AG20443 (cell line): ENCODE measurements around the gene CYP2W1.
"Not testable (repeated sequence)": the region's sequence is repeated elsewhere in the genome, so short reads cannot be mapped to it uniquely, and the experiment has no call there.

Experiments used
- DNase-seq: peaks from one replicate; pipeline ENCODE4 v3.0.0; 2012; ENCODE audit warnings: low spot score, mixed read lengths

Gene CYP2W1

GRCh38 chr7:951881-952547 lies 31.0 kb upstream of the CYP2W1 start:
- DNase-seq = no peak

- no peak for DNase-seq
These were observed 30.2 kb upstream of the CYP2W1 start for GRCh38 chr7:952548-953441.

- peak; percentile 84 for DNase-seq
These were observed 29.2 kb upstream of the CYP2W1 start for GRCh38 chr7:953547-954327.

GRCh38 chr7:954330-955238 lies 28.4 kb upstream of the CYP2W1 start, which contains the start of gene ADAP1:
TSS of gene ADAP1 (minus strand) at chr7:954680. CDS start at chr7:954477, 203 bp downstream.
- DNase-seq = peak; percentile 70

GRCh38 chr7:956031-956430 lies 26.9 kb upstream of the CYP2W1 start:
- no peak for DNase-seq

- no peak for DNase-seq
These were observed 25.4 kb upstream of the CYP2W1 start for GRCh38 chr7:957418-958220.

- no peak for DNase-seq
These were observed 24.5 kb upstream of the CYP2W1 start for GRCh38 chr7:958221-959200.

- DNase-seq = no peak
These were observed 23.7 kb upstream of the CYP2W1 start for GRCh38 chr7:959271-959670.

- DNase-seq = not testable (repeated sequence)
These were observed 23.2 kb upstream of the CYP2W1 start for GRCh38 chr7:959740-960139.

- DNase-seq = no peak
These were observed 22.6 kb upstream of the CYP2W1 start for GRCh38 chr7:960269-960871.

GRCh38 chr7:960972-961371 lies 22.0 kb upstream of the CYP2W1 start:
- DNase-seq = not testable (repeated sequence)

GRCh38 chr7:961546-962400 lies 21.2 kb upstream of the CYP2W1 start:
- no peak for DNase-seq

GRCh38 chr7:962401-963081 lies 20.4 kb upstream of the CYP2W1 start:
- DNase-seq = no peak

- no peak for DNase-seq
These were observed 19.5 kb upstream of the CYP2W1 start for GRCh38 chr7:963236-964078.

GRCh38 chr7:964401-965231 lies 18.4 kb upstream of the CYP2W1 start:
- peak; percentile 77 for DNase-seq
